Suppressor macrophage treated with lipopolysaccharide for 4 hours (primary cell): ENCODE data around the gene ACO1.
"Not testable (repeated sequence)": the region's sequence is repeated elsewhere in the genome, so short reads cannot be mapped to it uniquely, and the experiment has no call there.

Experiments used
- DNase-seq: peaks from one replicate; pipeline ENCODE4 v3.0.0-alpha.2; 2020

ACO1 gene

GRCh38 chr9:32384364-32385151, at the start of gene ACO1:
TSS of gene ACO1 (plus strand) at chr9:32384643. CDS start at chr9:32405507, 20,864 bp downstream.
- DNase-seq: peak; percentile 92

GRCh38 chr9:32334916-32335895, 49.2 kb upstream of the ACO1 start:
- DNase-seq: no peak

GRCh38 chr9:32339424-32339823, 45.0 kb upstream of the ACO1 start:
- no peak for DNase-seq

- DNase-seq: no peak
These were observed 44.1 kb upstream of the ACO1 start for GRCh38 chr9:32340361-32340760.

GRCh38 chr9:32344551-32345182, 39.8 kb upstream of the ACO1 start:
- DNase-seq: peak; percentile 42

- no peak for DNase-seq
These were observed 39.2 kb upstream of the ACO1 start for GRCh38 chr9:32345243-32345642.

- DNase-seq: no peak
These were observed 36.9 kb upstream of the ACO1 start for GRCh38 chr9:32347571-32347970.

- no peak for DNase-seq
These were observed 36.2 kb upstream of the ACO1 start for GRCh38 chr9:32348106-32348695.

GRCh38 chr9:32349013-32349412, 35.4 kb upstream of the ACO1 start:
- no peak for DNase-seq

- peak; percentile 54 for DNase-seq
These were observed 33.8 kb upstream of the ACO1 start for GRCh38 chr9:32350682-32351081.

- peak; percentile 9 for DNase-seq
These were observed 32.6 kb upstream of the ACO1 start for GRCh38 chr9:32351845-32352244.

- DNase-seq: not testable (repeated sequence)
These were observed 31.0 kb upstream of the ACO1 start for GRCh38 chr9:32353476-32353875.

GRCh38 chr9:32359452-32359851, 25.0 kb upstream of the ACO1 start:
- no peak for DNase-seq

- no peak for DNase-seq
These were observed 23.3 kb upstream of the ACO1 start for GRCh38 chr9:32360983-32361673.

GRCh38 chr9:32371279-32371678, 13.2 kb upstream of the ACO1 start:
- DNase-seq: no peak

GRCh38 chr9:32371679-32372078, 12.8 kb upstream of the ACO1 start:
- no peak for DNase-seq

- DNase-seq: no peak
These were observed 8.2 kb upstream of the ACO1 start for GRCh38 chr9:32376285-32376684.

GRCh38 chr9:32378496-32378895, 5.9 kb upstream of the ACO1 start:
- peak; percentile 73 for DNase-seq

GRCh38 chr9:32378993-32379729, 5.3 kb upstream of the ACO1 start:
- DNase-seq: peak; percentile 83

GRCh38 chr9:32380944-32381343, 3.5 kb upstream of the ACO1 start:
- DNase-seq: no peak

GRCh38 chr9:32382565-32383320, 1.7 kb upstream of the ACO1 start:
- peak; percentile 16 for DNase-seq
